Thyroid gland (tissue), 4 donors: ENCODE data around the gene AGXT2.

Source experiments
- CTCF ChIP-seq, 6 experiments: fragments of 200-600 bp in 3 of 6; fragments of 450-650 bp in 3 of 6; sonication (generic) in 3 of 6; IDR thresholded peaks; one replicate each; pipeline ENCODE4 v1.5.1; 2016 to 2019; ENCODE audit warnings: antibody characterized with exemption in 6 of 6, mild to moderate bottlenecking in 2 of 6, inconsistent platforms in 1 of 6, moderate library complexity in 1 of 6
- POLR2A ChIP-seq, 2 donors: fragments of 450-650 bp; IDR thresholded peaks; one replicate each; pipeline ENCODE4 v1.6.1; 2017; ENCODE audit warnings: antibody characterized with exemption in 2 of 2, mild to moderate bottlenecking in 2 of 2, moderate library complexity in 1 of 2

GRCh38 chr5:34977934-34978613 lies 69.7 kb downstream of the AGXT2 start:
- TF ChIP-seq CTCF (IDR thresholded peaks at IDR 0.05) (no peak), POLR2A (IDR thresholded peaks at IDR 0.05) (no peak)
